GM12878 (cell line): ENCODE results near the gene LRRN1. TPM values are rescaled to one million over a fixed set of nuclear protein-coding genes. Genes with fewer than 3 reads are reported as not detected.

ENCODE experiments used
- ATAC-seq: fragments of 200-7000 bp; cut with Tn5 transposase; 3 replicates; pipeline ENCODE4 v1.9.1; 2020; ENCODE audit warnings: mild to moderate bottlenecking, moderate library complexity
- BruUV-seq: library from RNA; stranded (reverse); fragments of 400-500 nt; replicated peaks from 2 replicates; lab custom pipeline; 2021; lab: Mats Ljungman, UMichigan
- CTCF ChIA-PET: fragments of 300-600 bp; sonication (Branson Sonifier 250); formaldehyde crosslinking; extraction: SDS; loops from one replicate; lab custom pipeline; 2021; ENCODE audit warnings: inconsistent platforms; lab: Yijun Ruan, JAX
- POLR2A ChIA-PET: fragments of 350-600 bp; formaldehyde crosslinking; extraction: SDS; loops from one replicate; lab custom pipeline; 2021; ENCODE audit warnings: inconsistent platforms; lab: Charles Lee
- RAD21 ChIA-PET: fragments of 300-600 bp; sonication (Branson Sonifier 250); formaldehyde crosslinking; loops from one replicate; lab custom pipeline; 2023; ENCODE audit warnings: antibody characterized with exemption; ENCODE audit not compliant: unreplicated experiment; lab: Charles Lee
- SMC1A ChIA-PET: fragments of 300-600 bp; sonication (Branson Sonifier 250); formaldehyde crosslinking; loops from one replicate; lab custom pipeline; 2023; ENCODE audit not compliant: unreplicated experiment, uncharacterized antibody; lab: Charles Lee
- DNase-seq: peaks from one replicate; pipeline ENCODE4 v3.0.0-alpha.2; 2011; ENCODE audit warnings: low read depth, low spot score
- FAIRE-seq: peaks from 3 replicates; lab custom pipeline; 2011; peaks lifted over from hg19 to GRCh38; lab: Jason Lieb, UNC
- H2AFZ ChIP-seq: 2 replicates; pipeline ENCODE4 v1.6.0; 2011; ENCODE audit warnings: low read depth, low read length, control low read depth; ENCODE audit not compliant: control insufficient read depth
- H3K27ac ChIP-seq: 2 replicates; pipeline ENCODE4 v1.5.1; 2011; ENCODE audit warnings: control low read depth; ENCODE audit not compliant: control insufficient read depth, insufficient read depth
- H3K27me3 ChIP-seq, 2 experiments: replicated peaks in 1 of 2; 2 replicates each; pipeline versions ENCODE4 v1.6.0 to v1.6.1; 2011; ENCODE audit warnings: low read length in 1 of 2; ENCODE audit not compliant: control insufficient read depth in 2 of 2, insufficient read depth in 2 of 2
- H3K36me3 ChIP-seq, 2 experiments: 2 replicates each; pipeline ENCODE4 v1.5.1; 2011; ENCODE audit warnings: low read length in 1 of 2; ENCODE audit not compliant: control insufficient read depth in 2 of 2, insufficient read depth in 2 of 2
- H3K4me1 ChIP-seq: 2 replicates; pipeline ENCODE4 v1.6.1; 2011; ENCODE audit warnings: mild to moderate bottlenecking, low read length, moderate library complexity, mixed read lengths; ENCODE audit not compliant: control insufficient read depth, insufficient read depth
- H3K4me2 ChIP-seq: 2 replicates; pipeline ENCODE4 v1.6.0; 2011; ENCODE audit warnings: control low read depth; ENCODE audit not compliant: control insufficient read depth, insufficient read depth
- H3K4me3 ChIP-seq: fragments of 200-600 bp; sonication (generic); 2 replicates; pipeline ENCODE4 v1.5.1; 2016
- H3K79me2 ChIP-seq: 2 replicates; pipeline ENCODE4 v1.6.0; 2011; ENCODE audit warnings: low read length; ENCODE audit not compliant: control insufficient read depth, insufficient read depth
- H3K9ac ChIP-seq: 2 replicates; pipeline ENCODE4 v1.8.0; 2011; ENCODE audit warnings: low read length, control low read depth, mixed read lengths; ENCODE audit not compliant: control insufficient read depth, insufficient read depth
- H3K9me3 ChIP-seq: replicated peaks from 3 replicates; pipeline ENCODE4 v1.5.1; 2011; ENCODE audit warnings: mild to moderate bottlenecking, low read length; ENCODE audit not compliant: control insufficient read depth, insufficient read depth
- H4K20me1 ChIP-seq: 2 replicates; pipeline ENCODE4 v1.6.0; 2011; ENCODE audit not compliant: control insufficient read depth, insufficient read depth
- BMI1 ChIP-seq: fragments of 450-650 bp; IDR thresholded peaks from 2 replicates; pipeline ENCODE4 v1.6.1; 2016; ENCODE audit warnings: mild to moderate bottlenecking, moderate library complexity, borderline replicate concordance
- CEBPB ChIP-seq, 2 experiments: fragments of 150-350 bp in 1 of 2; IDR thresholded peaks; 2 replicates each; pipeline ENCODE4 v1.6.1; 2012 to 2014; ENCODE audit warnings: low read depth in 2 of 2, low read length in 2 of 2, borderline replicate concordance in 1 of 2, inconsistent platforms in 1 of 2
- CEBPZ ChIP-seq: fragments of 150-350 bp; IDR thresholded peaks from 2 replicates; pipeline ENCODE4 v1.6.1; 2016; ENCODE audit warnings: low read depth, low read length
- CREB1 ChIP-seq: IDR thresholded peaks from 2 replicates; pipeline ENCODE4 v1.6.1; 2012; ENCODE audit warnings: low read depth, mild to moderate bottlenecking, inconsistent platforms
- CREM ChIP-seq: IDR thresholded peaks from 2 replicates; pipeline ENCODE4 v1.6.1; 2014; ENCODE audit warnings: antibody characterized with exemption, low read depth
- E2F4 ChIP-seq: IDR thresholded peaks from 2 replicates; pipeline ENCODE4 v1.6.1; 2012; ENCODE audit warnings: low read depth, low read length, improper control_type of control experiment
- HDAC2 ChIP-seq: fragments of 200-600 bp; sonication (generic); IDR thresholded peaks from 2 replicates; pipeline ENCODE4 v1.6.1; 2017
- IKZF2 ChIP-seq, 2 experiments: fragments of 450-650 bp; IDR thresholded peaks; 2 replicates each; pipeline ENCODE4 v1.6.1; 2017; ENCODE audit warnings: mild to moderate bottlenecking in 2 of 2, moderate library complexity in 2 of 2
- IRF3 ChIP-seq: fragments of 450-650 bp; IDR thresholded peaks from 2 replicates; pipeline ENCODE4 v1.6.1; 2014; ENCODE audit warnings: mild to moderate bottlenecking
- JUNB ChIP-seq: IDR thresholded peaks from 2 replicates; pipeline ENCODE4 v1.6.1; 2016; ENCODE audit warnings: antibody characterized with exemption, mild to moderate bottlenecking
- KDM1A ChIP-seq: fragments of 200-600 bp; sonication (generic); IDR thresholded peaks from 2 replicates; pipeline ENCODE4 v1.6.1; 2016; ENCODE audit warnings: borderline replicate concordance
- ZNF217 ChIP-seq: fragments of 450-650 bp; IDR thresholded peaks from 2 replicates; pipeline ENCODE4 v1.6.1; 2017; ENCODE audit warnings: antibody characterized with exemption, mild to moderate bottlenecking
- ZNF24 ChIP-seq: fragments of 450-650 bp; IDR thresholded peaks from 2 replicates; pipeline ENCODE4 v1.6.1; 2017; ENCODE audit warnings: antibody characterized with exemption, mild to moderate bottlenecking
- ZNF622 ChIP-seq: fragments of 450-650 bp; IDR thresholded peaks from 2 replicates; pipeline ENCODE4 v1.6.1; 2017; ENCODE audit warnings: mild to moderate bottlenecking, inconsistent platforms
- WGBS: methylation state at CpG from one replicate; pipeline ENCODE4 v1.1.6; 2016; ENCODE audit warnings: low lambda C conversion rate; ENCODE audit not compliant: insufficient replicate concordance, insufficient coverage; ENCODE audit errors: missing lambda C conversion rate; 5-methylcytosine and 5-hydroxymethylcytosine counted together
- in situ Hi-C: fragments of 300-500 bp; cut with MboI; formaldehyde crosslinking; loops from 9 replicates; pipeline ENCODE4 v1.14.3; 2018; ENCODE audit warnings: mixed read lengths
- intact Hi-C: fragments of 100-400 bp; cut with micrococcal nuclease; formaldehyde crosslinking; loops from one replicate; pipeline ENCODE4 v1.14.2; 2022; ENCODE audit not compliant: unreplicated experiment
- polyA plus RNA-seq, 11 experiments: library from polyadenylated mRNA; depleted of rRNA in 4 of 11; unstranded in 6 of 11; stranded (reverse) in 5 of 11; fragments of >200 nt; fragmentation: Nextera tagmentation in 4 of 11; fragmentation: Illumina TruSeq in 1 of 11; extraction: Ambion mirVana in 4 of 11; extraction: Trizol in 1 of 11; gene quantifications; 1 replicate in 1 of 11; 2 replicates in 10 of 11; pipeline versions ENCODE4 v1.2.1 to v1.2.3, GENCODE V29; 2011 to 2016; ENCODE audit warnings: inconsistent platforms in 2 of 11, missing spikeins in 2 of 11, low read depth in 1 of 11
- total RNA-seq, 4 experiments: library from RNA; depleted of rRNA in 3 of 4; stranded (reverse); fragments of >200 nt in 3 of 4; fragmentation: Illumina TruSeq in 1 of 4; extraction: Trizol in 1 of 4; gene quantifications; 2 replicates each; pipeline versions ENCODE4 v1.2.1 to v1.2.3, GENCODE V29; 2013 to 2021

The LRRN1 gene
- total and polyA plus RNA-seq, 10 of the 15 experiments (the other 5 are each of a cell fraction or from before 2014, with no cell fraction given), result 0.01 to 0.04 TPM; not detected in 8

GRCh38 chr3:3815206-3815605 lies 16.0 kb downstream of the LRRN1 start:
- H4K20me1 ChIP-seq, result no peaks in the 10 kb centered on the region
- H3K4me3 ChIP-seq, result no peak overlapping the region
- no peak overlapping the region for H2AFZ ChIP-seq
- FAIRE-seq (no peak), DNase-seq (no peak), ATAC-seq (no peak)
- no peaks in the 10 kb centered on the region for H3K9me3 ChIP-seq
- ChIA-PET POLR2A (no interaction called here), CTCF (no interaction called here), RAD21 (no interaction called here), SMC1A (no interaction called here)
- intact Hi-C loops (no loop called here), in situ Hi-C loops (no loop called here)
- no peak overlapping the region for H3K27ac ChIP-seq
- no peak overlapping the region for H3K4me2 ChIP-seq
- H3K27me3 ChIP-seq, result no peaks in the 10 kb centered on the region
- 36% methylated on average over 1 of the region's 1 CpG for WGBS
- H3K9ac ChIP-seq, result no peak overlapping the region
- no peaks in the 10 kb centered on the region for H3K4me1 ChIP-seq
- no TSS peak for BruUV-seq
- no peaks in the 10 kb centered on the region for H3K79me2 ChIP-seq
- H3K36me3 ChIP-seq, result no peaks in the 10 kb centered on the region
- TF ChIP-seq BMI1 (no peak), CEBPZ (no peak), E2F4 (no peak), IRF3 (no peak), CREB1 (no peak), HDAC2 (no peak), CEBPB (IDR thresholded peaks at IDR 0.05; ENCODE audit: borderline replicate concordance in 1 of 2, low read depth in 2 of 2, low read length in 2 of 2) (no peak), ZNF217 (no peak), JUNB (no peak), KDM1A (no peak), IKZF2 (IDR thresholded peaks at IDR 0.05) (no peak), ZNF622 (no peak), ZNF24 (no peak), CREM (no peak)
